K562 (cell line): ENCODE measurements around the gene ERAL1. TPM values are rescaled to one million over a fixed set of nuclear protein-coding genes. Genes with fewer than 3 reads are reported as not detected.
A peak's percentile ranks its signal among the peaks of the same experiment; 100 is the strongest.

Source experiments
- ARID1B ChIP-seq: fragments of 450-650 bp; IDR thresholded peaks from 2 replicates; pipeline ENCODE4 v1.6.1; 2016; ENCODE audit warnings: antibody characterized with exemption, mild to moderate bottlenecking, inconsistent platforms
- CC2D1A ChIP-seq: fragments of 450-650 bp; IDR thresholded peaks from 2 replicates; pipeline ENCODE4 v1.6.1; 2017; ENCODE audit warnings: mild to moderate bottlenecking
- CREB3 ChIP-seq: fragments of 450-650 bp; conservative IDR thresholded peaks from 2 replicates; pipeline ENCODE4 v1.6.1; 2016; ENCODE audit warnings: missing genetic modification characterization, low read depth, mild to moderate bottlenecking, missing compliant biosample characterization, moderate library complexity
- CTBP1 ChIP-seq: fragments of 450-650 bp; IDR thresholded peaks from 2 replicates; pipeline ENCODE4 v1.6.1; 2016; ENCODE audit warnings: borderline replicate concordance
- DPF2 ChIP-seq: fragments of 450-650 bp; IDR thresholded peaks from 2 replicates; pipeline ENCODE4 v1.6.1; 2016
- ELF4 ChIP-seq: fragments of 450-650 bp; formaldehyde crosslinking; IDR thresholded peaks from 2 replicates; pipeline ENCODE4 v1.4.0; 2022; ENCODE audit warnings: missing genetic modification characterization
- FOXJ2 ChIP-seq: fragments of 200-800 bp; sonication (Bioruptor generic); IDR thresholded peaks from 2 replicates; pipeline ENCODE4 v1.6.1; 2016; ENCODE audit warnings: missing genetic modification characterization, missing compliant biosample characterization
- FOXK2 ChIP-seq, 2 experiments: fragments of 450-650 bp; IDR thresholded peaks in 1 of 2; conservative IDR thresholded peaks in 1 of 2; 2 replicates each; pipeline ENCODE4 v1.6.1; 2016; ENCODE audit warnings: low read depth in 2 of 2, mild to moderate bottlenecking in 1 of 2
- FOXP4 ChIP-seq: sonication (generic); formaldehyde crosslinking; IDR thresholded peaks from 2 replicates; pipeline ENCODE4 v1.8.0; 2022; ENCODE audit warnings: mild to moderate bottlenecking, missing genetic modification reagents, borderline replicate concordance
- HCFC1 ChIP-seq: IDR thresholded peaks from 2 replicates; pipeline ENCODE4 v1.6.1; 2012; ENCODE audit warnings: low read depth, low read length, improper control_type of control experiment
- HLTF ChIP-seq: fragments of 450-650 bp; IDR thresholded peaks from 2 replicates; pipeline ENCODE4 v1.6.1; 2016
- KDM1A ChIP-seq, 2 experiments: fragments of 450-650 bp; IDR thresholded peaks; 2 replicates each; pipeline ENCODE4 v1.6.1; 2016; ENCODE audit warnings: mild to moderate bottlenecking in 2 of 2
- MAZ ChIP-seq, 2 experiments: fragments of 450-650 bp in 1 of 2; sonication (generic) in 1 of 2; formaldehyde crosslinking; IDR thresholded peaks in 1 of 2; conservative IDR thresholded peaks in 1 of 2; 2 replicates each; pipeline versions ENCODE4 v1.4.0 to v1.5.0; 2020; ENCODE audit warnings: mild to moderate bottlenecking in 1 of 2, missing genetic modification reagents in 1 of 2
- MBD2 ChIP-seq: sonication (generic); IDR thresholded peaks from 2 replicates; pipeline ENCODE4 v1.6.1; 2016; ENCODE audit warnings: low read depth, borderline replicate concordance
- MEF2D ChIP-seq: conservative IDR thresholded peaks from 2 replicates; pipeline ENCODE4 v1.6.1; 2016; ENCODE audit warnings: low read depth, missing genetic modification characterization, missing compliant biosample characterization
- NELFE ChIP-seq: IDR thresholded peaks from 2 replicates; pipeline ENCODE4 v1.6.1; 2011; ENCODE audit warnings: mild to moderate bottlenecking; ENCODE audit not compliant: insufficient read depth, insufficient read length
- PHB2 ChIP-seq: fragments of 450-650 bp; IDR thresholded peaks from 2 replicates; pipeline ENCODE4 v1.6.1; 2017; ENCODE audit warnings: low read depth
- POU5F1 ChIP-seq: fragments of 150-350 bp; IDR thresholded peaks from 2 replicates; pipeline ENCODE4 v1.6.1; 2014; ENCODE audit warnings: borderline replicate concordance, low read length, low read depth, mild to moderate bottlenecking; ENCODE audit not compliant: partially characterized antibody
- RUNX1 ChIP-seq: sonication (generic); IDR thresholded peaks from 2 replicates; pipeline ENCODE4 v1.6.1; 2016; ENCODE audit warnings: antibody characterized with exemption, low read depth
- TCF15 ChIP-seq: fragments of 250-450 bp; sonication (Bioruptor Pico); IDR thresholded peaks from 2 replicates; pipeline ENCODE4 v1.8.0; 2022; ENCODE audit warnings: moderate library complexity, mild to moderate bottlenecking, inconsistent platforms
- ZNF175 ChIP-seq: fragments of 200-800 bp; sonication (Bioruptor generic); IDR thresholded peaks from 2 replicates; pipeline ENCODE4 v1.6.1; 2016; ENCODE audit warnings: low read depth, mild to moderate bottlenecking, missing genetic modification characterization, missing compliant biosample characterization
- ZNF24 ChIP-seq: fragments of 450-650 bp; IDR thresholded peaks from 2 replicates; pipeline ENCODE4 v1.6.1; 2016
- ZNF696 ChIP-seq: fragments of 250-450 bp; sonication (Bioruptor Pico); conservative IDR thresholded peaks from 2 replicates; pipeline ENCODE4 v1.4.0; 2020; ENCODE audit warnings: mild to moderate bottlenecking, moderate library complexity
- ZNF699 ChIP-seq: fragments of 250-450 bp; sonication (Bioruptor Pico); IDR thresholded peaks from 2 replicates; pipeline ENCODE4 v1.8.0; 2021; ENCODE audit warnings: mild to moderate bottlenecking, moderate library complexity; ENCODE audit not compliant: insufficient replicate concordance
- ZNF766 ChIP-seq: fragments of 200-800 bp; sonication (Bioruptor generic); conservative IDR thresholded peaks from 2 replicates; pipeline ENCODE4 v1.6.1; 2016; ENCODE audit warnings: missing genetic modification characterization, missing compliant biosample characterization
- ZSCAN29 ChIP-seq: fragments of 450-650 bp; IDR thresholded peaks from 2 replicates; pipeline ENCODE4 v1.6.1; 2017
- polyA plus RNA-seq, 8 experiments: library from polyadenylated mRNA; depleted of rRNA in 4 of 8; stranded (reverse) in 5 of 8; unstranded in 3 of 8; fragments of >200 nt; fragmentation: Nextera tagmentation in 2 of 8; fragmentation: Illumina TruSeq in 1 of 8; extraction: Ambion mirVana in 2 of 8; extraction: Trizol in 1 of 8; gene quantifications; 2 replicates each; pipeline versions ENCODE4 v1.2.1 to v1.2.3, GENCODE V29; 2011 to 2014; ENCODE audit warnings: inconsistent platforms in 1 of 8, missing spikeins in 1 of 8
- total RNA-seq, 7 experiments: library from RNA; depleted of rRNA in 6 of 7; stranded (reverse); fragments of >200 nt in 6 of 7; fragmentation: Illumina TruSeq in 2 of 7; extraction: Trizol in 2 of 7; gene quantifications; 2 replicates each; pipeline versions ENCODE4 v1.2.1 to v1.2.3, GENCODE V29; 2011 to 2021; ENCODE audit warnings: low replicate concordance in 1 of 7

ERAL1 gene
- total and polyA plus RNA-seq, 9 of the 15 experiments (the other 6 are each of a cell fraction or from before 2014, with no cell fraction given), result 37.5 to 351 (median 106) TPM

- TF ChIP-seq ZNF175 (CRISPR knock-in tag), result no peak
- TF ChIP-seq MEF2D (tag), result 0 out of 2 replicates have a peak, but pooled peaks have one; percentile 27
- TF ChIP-seq RUNX1, result 0 out of 2 replicates have a peak, but pooled peaks have one; percentile 29
- TF ChIP-seq DPF2, result peak; percentile 77
- TF ChIP-seq PHB2, result no peak
- peak; percentile 97 for TF ChIP-seq CTBP1
- no peak for TF ChIP-seq FOXJ2
- TF ChIP-seq ZSCAN29, result 0 out of 2 replicates have a peak, but pooled peaks have one; percentile 31
- TF ChIP-seq ZNF696 (CRISPR knock-in tag), result 0 out of 2 replicates have a peak, but pooled peaks have one; percentile 17
- TF ChIP-seq CREB3 (tag), result 0 out of 2 replicates have a peak, but pooled peaks have one; percentile 50
- no peak for TF ChIP-seq TCF15 (CRISPR knock-in tag)
- no peak for TF ChIP-seq ZNF699 (CRISPR knock-in tag)
- peak; percentile 9; the same call in 1 of the 2 replicates for TF ChIP-seq HLTF
- peak; percentile 41 to 62; a peak in 3 of 4 replicates for TF ChIP-seq MAZ (CRISPR knock-in tag; conservative IDR thresholded peaks at IDR 0.05 in 1 of 2, IDR thresholded peaks at IDR 0.05 in 1 of 2)
- peak; percentile 12; the same call in 1 of the 2 replicates for TF ChIP-seq ZNF24
- peak; percentile 33; the same call in 1 of the 2 replicates for TF ChIP-seq HCFC1
- 0 out of 2 replicates have a peak, but pooled peaks have one; percentile 54 for TF ChIP-seq FOXP4 (CRISPR knock-in tag)
- peak; percentile 51; the same call in 1 of the 2 replicates for TF ChIP-seq ARID1B
- 0 out of 2 replicates have a peak, but pooled peaks have one; percentile 17 for TF ChIP-seq CC2D1A
- peak; percentile 47; the same call in 1 of the 2 replicates for TF ChIP-seq ZNF766
- peak in 1 of 2 experiments; percentile 29; a peak in 1 of 4 replicates for TF ChIP-seq KDM1A (IDR thresholded peaks at IDR 0.05)
- TF ChIP-seq NELFE, result no peak
- TF ChIP-seq POU5F1, result no peak
- peak; percentile 54; the same call in 1 of the 2 replicates for TF ChIP-seq ELF4
- peak; percentile 63; the same call in 1 of the 2 replicates for TF ChIP-seq MBD2
- TF ChIP-seq FOXK2 (conservative IDR thresholded peaks at IDR 0.05 in 1 of 2, IDR thresholded peaks at IDR 0.05 in 1 of 2; ENCODE audit: low read depth in 2 of 2), result peak; percentile 39 to 40; a peak in 2 of 4 replicates
Measured at GRCh38 chr17:28861393-28862203, 6.8 kb downstream of the ERAL1 start (continued).
